ENCODE data around the gene NOP14.

- no peak for TF ChIP-seq POLR2AphosphoS5 (IDR thresholded peaks at IDR 0.05; ENCODE audit: low read depth, low read length)
- no peak for TF ChIP-seq POLR2A (IDR thresholded peaks at IDR 0.05; ENCODE audit: low read depth, low read length)
- TF ChIP-seq TAF1 (IDR thresholded peaks at IDR 0.05; ENCODE audit: low read depth, low read length): no peak
Observed at GRCh38 chr4:2930135-2930757, 33.0 kb downstream of the NOP14 start.

All from GM12891 (cell line).